HepG2 (cell line): ENCODE results near the gene LRP2.

Experiments used
- ATF4 ChIP-seq, 2 experiments: fragments of 450-650 bp in 1 of 2; sonication (generic) in 1 of 2; formaldehyde crosslinking; IDR thresholded peaks; 2 replicates each; pipeline versions ENCODE4 v1.5.0 to v1.8.0; 2020 to 2022; ENCODE audit warnings: mild to moderate bottlenecking in 1 of 2, missing genetic modification reagents in 1 of 2
- ATF7-NPFF ChIP-seq: sonication (generic); formaldehyde crosslinking; IDR thresholded peaks from 2 replicates; pipeline ENCODE4 v1.8.1; 2023; ENCODE audit warnings: mild to moderate bottlenecking, low read depth, missing genetic modification reagents, moderate library complexity
- CAMTA2 ChIP-seq: sonication (generic); formaldehyde crosslinking; IDR thresholded peaks from 2 replicates; pipeline ENCODE4 v1.4.0; 2020; ENCODE audit warnings: mild to moderate bottlenecking, missing genetic modification reagents, borderline replicate concordance
- CEBPB ChIP-seq: IDR thresholded peaks from 2 replicates; pipeline ENCODE4 v1.6.1; 2011; ENCODE audit warnings: low read depth, low read length, improper control_type of control experiment, borderline replicate concordance
- ESRRA ChIP-seq: sonication (generic); formaldehyde crosslinking; IDR thresholded peaks from 2 replicates; pipeline ENCODE4 v1.5.1; 2020; ENCODE audit warnings: mild to moderate bottlenecking, low read depth, missing genetic modification reagents
- HIVEP1 ChIP-seq: sonication (generic); formaldehyde crosslinking; IDR thresholded peaks from 2 replicates; pipeline ENCODE4 v1.4.0; 2020; ENCODE audit warnings: mild to moderate bottlenecking, missing genetic modification reagents
- KLF16 ChIP-seq, 2 experiments: sonication (generic) in 1 of 2; formaldehyde crosslinking in 1 of 2; IDR thresholded peaks; 2 replicates each; pipeline versions ENCODE4 v1.6.1 to v1.8.0; 2016 to 2023; ENCODE audit warnings: missing genetic modification reagents in 2 of 2, missing compliant biosample characterization in 1 of 2
- RFX1 ChIP-seq: fragments of 450-650 bp; IDR thresholded peaks from 2 replicates; pipeline ENCODE4 v1.6.1; 2017
- ZBTB1 ChIP-seq: sonication (generic); formaldehyde crosslinking; IDR thresholded peaks from 2 replicates; pipeline ENCODE4 v1.4.0; 2020; ENCODE audit warnings: missing genetic modification reagents, borderline replicate concordance
- ZNF777 ChIP-seq: sonication (generic); formaldehyde crosslinking; IDR thresholded peaks from 2 replicates; pipeline ENCODE4 v1.4.0; 2020; ENCODE audit warnings: missing genetic modification reagents
- TF ChIP-seq, protein P1 (sequence below): sonication (generic); formaldehyde crosslinking; IDR thresholded peaks from 2 replicates; pipeline ENCODE4 v1.4.0; 2020; ENCODE audit warnings: missing genetic modification reagents
- TF ChIP-seq, protein P2 (sequence below): sonication (generic); formaldehyde crosslinking; IDR thresholded peaks from 2 replicates; pipeline ENCODE4 v1.8.0; 2022; ENCODE audit warnings: mild to moderate bottlenecking, missing genetic modification reagents, borderline replicate concordance
- TF ChIP-seq, protein P3 (sequence below): sonication (generic); formaldehyde crosslinking; IDR thresholded peaks from 2 replicates; pipeline ENCODE4 v1.5.0; 2020; ENCODE audit warnings: mild to moderate bottlenecking, missing genetic modification reagents, moderate library complexity

DNA sequence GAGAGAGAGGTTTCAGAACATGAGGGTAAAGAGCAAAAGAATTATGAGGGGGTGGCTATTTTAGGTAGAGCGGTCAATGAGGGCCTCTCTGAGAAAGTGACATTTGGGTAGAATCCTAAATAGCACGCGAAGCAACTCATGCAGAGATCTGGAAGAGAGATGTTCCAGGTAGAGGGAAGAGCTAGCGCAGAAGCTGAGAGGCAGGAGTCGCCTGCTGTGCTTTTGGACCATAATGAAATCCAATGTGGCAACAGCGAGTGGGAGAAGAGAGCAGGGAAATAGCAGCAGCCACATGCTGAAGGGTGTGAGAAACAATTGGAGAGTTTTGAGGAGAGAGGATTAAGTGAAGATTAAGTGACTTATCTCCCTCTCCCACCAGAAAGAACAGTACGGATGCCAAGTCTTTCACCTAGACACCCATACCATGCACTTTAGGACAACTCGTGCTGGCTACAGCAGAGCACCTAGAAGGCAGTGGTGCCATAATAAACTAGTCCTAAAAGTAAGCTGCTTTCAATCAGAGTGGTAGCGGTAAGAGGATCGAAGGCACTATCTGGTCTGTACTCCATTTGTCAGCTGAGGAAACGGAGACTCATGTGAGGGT is 129.7 kb downstream of the LRP2 start:
- TF ChIP-seq ZBTB1 (CRISPR knock-in tag), result no peak
- TF ChIP-seq ATF4 (CRISPR knock-in tag; IDR thresholded peaks at IDR 0.05), result no peak
- no peak for TF ChIP-seq CAMTA2 (CRISPR knock-in tag)
- TF ChIP-seq RFX1, result no peak
- TF ChIP-seq, protein P1, sequence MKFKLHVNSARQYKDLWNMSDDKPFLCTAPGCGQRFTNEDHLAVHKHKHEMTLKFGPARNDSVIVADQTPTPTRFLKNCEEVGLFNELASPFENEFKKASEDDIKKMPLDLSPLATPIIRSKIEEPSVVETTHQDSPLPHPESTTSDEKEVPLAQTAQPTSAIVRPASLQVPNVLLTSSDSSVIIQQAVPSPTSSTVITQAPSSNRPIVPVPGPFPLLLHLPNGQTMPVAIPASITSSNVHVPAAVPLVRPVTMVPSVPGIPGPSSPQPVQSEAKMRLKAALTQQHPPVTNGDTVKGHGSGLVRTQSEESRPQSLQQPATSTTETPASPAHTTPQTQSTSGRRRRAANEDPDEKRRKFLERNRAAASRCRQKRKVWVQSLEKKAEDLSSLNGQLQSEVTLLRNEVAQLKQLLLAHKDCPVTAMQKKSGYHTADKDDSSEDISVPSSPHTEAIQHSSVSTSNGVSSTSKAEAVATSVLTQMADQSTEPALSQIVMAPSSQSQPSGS (CRISPR knock-in tag), result no peak
- no peak for TF ChIP-seq HIVEP1
- TF ChIP-seq KLF16 (CRISPR knock-in tag; IDR thresholded peaks at IDR 0.05), result no peak
- TF ChIP-seq, protein P2, sequence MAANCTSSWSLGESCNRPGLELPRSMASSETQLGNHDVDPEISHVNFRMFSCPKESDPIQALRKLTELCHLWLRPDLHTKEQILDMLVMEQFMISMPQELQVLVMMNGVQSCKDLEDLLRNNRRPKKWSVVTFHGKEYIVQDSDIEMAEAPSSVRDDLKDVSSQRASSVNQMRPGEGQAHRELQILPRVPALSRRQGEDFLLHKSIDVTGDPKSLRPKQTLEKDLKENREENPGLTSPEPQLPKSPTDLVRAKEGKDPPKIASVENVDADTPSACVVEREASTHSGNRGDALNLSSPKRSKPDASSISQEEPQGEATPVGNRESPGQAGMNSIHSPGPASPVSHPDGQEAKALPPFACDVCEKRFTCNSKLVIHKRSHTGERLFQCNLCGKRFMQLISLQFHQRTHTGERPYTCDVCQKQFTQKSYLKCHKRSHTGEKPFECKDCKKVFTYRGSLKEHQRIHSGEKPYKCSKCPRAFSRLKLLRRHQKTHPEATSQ (CRISPR knock-in tag), result no peak
- TF ChIP-seq ESRRA, result no peak
- no peak for TF ChIP-seq ZNF777 (CRISPR knock-in tag)
- no peak for TF ChIP-seq CEBPB
- TF ChIP-seq, protein P3, sequence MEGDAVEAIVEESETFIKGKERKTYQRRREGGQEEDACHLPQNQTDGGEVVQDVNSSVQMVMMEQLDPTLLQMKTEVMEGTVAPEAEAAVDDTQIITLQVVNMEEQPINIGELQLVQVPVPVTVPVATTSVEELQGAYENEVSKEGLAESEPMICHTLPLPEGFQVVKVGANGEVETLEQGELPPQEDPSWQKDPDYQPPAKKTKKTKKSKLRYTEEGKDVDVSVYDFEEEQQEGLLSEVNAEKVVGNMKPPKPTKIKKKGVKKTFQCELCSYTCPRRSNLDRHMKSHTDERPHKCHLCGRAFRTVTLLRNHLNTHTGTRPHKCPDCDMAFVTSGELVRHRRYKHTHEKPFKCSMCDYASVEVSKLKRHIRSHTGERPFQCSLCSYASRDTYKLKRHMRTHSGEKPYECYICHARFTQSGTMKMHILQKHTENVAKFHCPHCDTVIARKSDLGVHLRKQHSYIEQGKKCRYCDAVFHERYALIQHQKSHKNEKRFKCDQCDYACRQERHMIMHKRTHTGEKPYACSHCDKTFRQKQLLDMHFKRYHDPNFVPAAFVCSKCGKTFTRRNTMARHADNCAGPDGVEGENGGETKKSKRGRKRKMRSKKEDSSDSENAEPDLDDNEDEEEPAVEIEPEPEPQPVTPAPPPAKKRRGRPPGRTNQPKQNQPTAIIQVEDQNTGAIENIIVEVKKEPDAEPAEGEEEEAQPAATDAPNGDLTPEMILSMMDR (CRISPR knock-in tag), result no peak
- TF ChIP-seq ATF7-NPFF, result no peak
